Nephron progenitor cell (in vitro differentiated cells): ENCODE measurements around the gene AXIN2.

Source experiments
- DNase-seq: peaks from one replicate; pipeline ENCODE4 v3.0.0; 2021
- H3K27ac Mint-ChIP-seq: 2 replicates; pipeline ENCODE4 v1.8.0; 2021; ENCODE audit warnings: mild to moderate bottlenecking, moderate library complexity, mixed read lengths
- H3K27me3 Mint-ChIP-seq: 2 replicates; pipeline ENCODE4 v1.8.0; 2021; ENCODE audit warnings: mild to moderate bottlenecking, low read depth, mixed read lengths; ENCODE audit not compliant: poor library complexity
- H3K36me3 Mint-ChIP-seq: 2 replicates; pipeline ENCODE4 v1.8.0; 2021; ENCODE audit warnings: low read depth, mixed read lengths
- H3K4me1 Mint-ChIP-seq: 2 replicates; pipeline ENCODE4 v1.8.0; 2021; ENCODE audit warnings: mixed read lengths
- H3K4me3 Mint-ChIP-seq: 2 replicates; pipeline ENCODE4 v1.8.0; 2021; ENCODE audit warnings: mild to moderate bottlenecking, moderate library complexity, mixed read lengths
- H3K9me3 Mint-ChIP-seq: 2 replicates; pipeline ENCODE4 v1.8.0; 2021; ENCODE audit warnings: mild to moderate bottlenecking, moderate library complexity, mixed read lengths
- CTCF ChIP-seq: fragments of 200-600 bp; sonication (generic); IDR thresholded peaks from 2 replicates; pipeline ENCODE4 v1.5.0; 2021; ENCODE audit warnings: antibody characterized with exemption

AXIN2 gene

DNA sequence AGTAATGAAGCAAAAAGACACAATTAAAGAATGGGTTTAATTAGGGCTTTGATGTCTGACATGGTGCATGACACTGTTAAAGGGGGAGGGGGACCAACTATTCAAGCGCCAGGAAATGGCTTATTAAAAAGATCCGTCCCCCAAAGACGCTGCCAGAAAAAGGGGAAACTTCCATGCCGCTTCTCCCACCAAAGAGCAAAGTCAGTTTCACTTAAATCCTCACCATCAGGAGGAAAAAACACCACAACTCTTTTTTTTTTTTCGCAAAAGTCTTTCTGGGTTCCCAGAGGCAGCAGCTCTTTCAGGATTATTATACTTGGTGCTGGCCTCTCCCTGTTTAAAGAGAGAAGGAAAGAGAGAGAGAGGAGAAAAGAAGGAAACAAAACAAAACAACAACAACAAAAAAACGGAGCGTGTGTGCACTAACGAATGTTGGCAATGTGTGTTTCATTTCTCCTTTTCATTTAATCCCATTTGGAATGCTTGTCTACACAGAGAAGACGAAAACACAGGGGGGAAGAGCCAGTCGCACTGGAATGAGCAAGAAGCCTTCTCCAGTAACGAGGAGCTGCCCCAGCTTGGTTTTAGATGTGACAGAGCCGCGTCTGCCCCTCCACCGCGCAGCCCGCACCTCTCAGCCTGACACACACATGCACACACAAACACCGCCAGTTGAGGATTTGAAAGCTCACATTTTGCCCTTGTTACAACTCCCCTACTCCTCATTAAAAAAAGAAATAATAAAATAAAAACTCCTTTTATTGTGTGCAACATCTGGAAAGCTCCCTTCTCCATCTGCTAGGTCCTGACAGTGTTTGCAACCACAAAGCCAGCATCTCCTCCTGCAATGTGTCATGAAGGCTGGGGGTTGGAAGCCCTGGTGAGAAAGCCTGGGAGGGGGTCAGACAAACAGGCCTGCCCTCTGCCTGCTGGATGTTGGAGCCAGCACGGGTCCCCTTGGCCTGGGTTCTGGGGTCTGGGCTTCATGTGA is 32.7 kb upstream of the AXIN2 start:
- Mint-ChIP-seq H3K27me3 (peaks cover 4% of the 10 kb centered on the region), H3K36me3 (no peaks in the 10 kb centered on the region), H3K4me1 (peaks cover 50% of the 10 kb centered on the region), H3K27ac (peak overlapping the region; percentile 33), H3K9me3 (no peaks in the 10 kb centered on the region), H3K4me3 (peak overlapping the region; percentile 74)
- DNase-seq = peak; percentile 30
- TF ChIP-seq CTCF = no peak

DNA sequence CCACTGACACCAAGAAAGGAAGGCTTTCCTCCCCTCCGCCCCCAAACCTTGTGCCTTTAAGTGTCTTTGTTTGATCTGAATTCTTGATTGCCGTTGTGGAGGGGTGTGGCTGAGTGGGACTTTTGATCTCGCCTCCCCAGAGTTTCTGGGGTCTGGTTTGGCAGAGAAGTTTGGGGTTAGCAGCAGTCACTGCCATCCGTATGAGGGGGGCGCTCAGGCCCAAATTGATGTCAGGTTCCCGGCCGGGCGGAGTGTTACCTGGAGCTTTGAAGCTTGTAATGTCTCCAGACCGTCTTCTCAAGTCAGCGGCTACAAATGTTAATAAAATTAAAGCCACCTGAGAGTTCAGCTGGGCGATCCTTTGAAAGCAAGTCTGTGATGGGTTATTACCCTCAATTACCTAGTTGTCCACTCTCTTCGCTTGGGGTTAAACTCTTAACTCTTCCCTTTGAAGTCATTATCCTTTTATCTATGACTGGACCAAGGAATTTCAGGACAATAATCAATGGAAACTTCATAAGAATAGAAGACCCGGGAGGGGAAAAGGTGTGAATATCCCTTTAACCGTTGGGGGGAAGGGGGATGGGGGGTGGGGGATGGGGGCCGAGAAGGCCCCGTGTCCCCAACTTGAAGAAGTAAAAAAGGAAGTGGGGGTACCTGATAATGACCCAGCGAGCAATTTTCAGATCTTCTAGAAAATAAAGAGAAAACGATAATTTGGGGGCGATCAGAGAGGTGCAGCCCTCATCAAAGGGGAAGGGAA is 31.8 kb upstream of the AXIN2 start:
- Mint-ChIP-seq H3K4me1 (peaks cover 50% of the 10 kb centered on the region), H3K9me3 (no peaks in the 10 kb centered on the region), H3K36me3 (no peaks in the 10 kb centered on the region), H3K27ac (no peak overlapping the region), H3K4me3 (peak overlapping the region; percentile 74), H3K27me3 (peaks cover 4% of the 10 kb centered on the region)
- DNase-seq = no peak
- no peak for TF ChIP-seq CTCF

- Mint-ChIP-seq H3K4me1 (peaks cover 59% of the 10 kb centered on the region), H3K27me3 (peaks cover 4% of the 10 kb centered on the region), H3K4me3 (peak overlapping the region; percentile 44), H3K9me3 (no peaks in the 10 kb centered on the region), H3K36me3 (no peaks in the 10 kb centered on the region), H3K27ac (no peak overlapping the region)
- TF ChIP-seq CTCF = no peak
- no peak for DNase-seq
Measured at GRCh38 chr17:65592125-65592965, 30.9 kb upstream of the AXIN2 start.

DNA sequence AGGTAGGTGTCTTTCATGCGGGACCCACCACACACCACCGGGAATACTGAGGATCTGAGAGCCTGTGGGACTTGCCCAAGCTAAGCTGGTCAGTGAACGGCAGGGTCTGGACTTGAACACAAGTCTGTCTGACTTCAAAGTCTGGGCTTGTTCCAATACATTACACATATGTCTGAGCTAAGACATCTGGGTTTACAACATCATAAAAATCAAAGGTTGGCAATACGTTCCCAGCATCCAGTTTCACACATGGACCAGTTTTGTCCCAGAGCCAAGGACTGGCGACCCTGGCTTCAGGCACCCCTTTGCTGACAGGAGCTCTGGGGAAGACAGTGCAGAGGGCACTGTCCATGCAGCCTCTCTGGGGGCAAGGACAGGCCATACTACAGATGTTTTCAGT is 27.9 kb upstream of the AXIN2 start:
- H3K27me3 Mint-ChIP-seq = peaks cover 8% of the 10 kb centered on the region
- no peaks in the 10 kb centered on the region for H3K36me3 Mint-ChIP-seq
- no peak overlapping the region for H3K4me3 Mint-ChIP-seq
- TF ChIP-seq CTCF = no peak
- H3K9me3 Mint-ChIP-seq = no peaks in the 10 kb centered on the region
- peaks cover 55% of the 10 kb centered on the region for H3K4me1 Mint-ChIP-seq
- no peak for DNase-seq
- H3K27ac Mint-ChIP-seq = no peak overlapping the region

DNA sequence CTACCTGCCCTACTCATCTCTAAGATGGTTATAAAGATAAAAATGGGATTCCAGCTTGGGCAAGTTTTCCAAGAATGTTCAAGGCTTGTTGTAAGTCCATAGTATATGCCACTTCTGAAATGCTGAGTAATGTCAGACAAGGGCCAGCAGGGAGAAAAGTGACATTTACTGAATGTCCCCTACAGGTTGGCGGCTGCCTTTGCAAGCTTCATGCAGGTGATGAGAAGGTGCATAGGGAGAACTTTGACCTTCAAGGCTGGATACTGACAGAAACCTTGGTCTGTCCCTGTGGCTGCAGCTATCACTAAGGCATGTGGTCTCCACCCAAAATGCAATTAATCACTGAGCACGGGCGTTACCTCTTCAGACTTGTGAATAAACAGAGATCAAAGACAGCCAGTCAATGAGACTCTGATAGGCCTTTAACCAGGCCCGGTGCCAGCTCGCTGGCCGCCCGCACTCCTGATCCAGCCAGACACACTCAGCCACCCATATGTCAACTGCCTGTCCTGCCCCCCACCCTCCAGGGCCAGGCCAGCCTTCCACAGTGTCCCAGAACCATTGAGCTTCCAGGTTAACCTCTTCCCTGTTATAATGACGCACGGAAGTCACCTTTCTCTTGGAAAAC is 26.8 kb upstream of the AXIN2 start:
- Mint-ChIP-seq H3K27me3 (peaks cover 8% of the 10 kb centered on the region), H3K4me1 (peaks cover 45% of the 10 kb centered on the region), H3K9me3 (no peaks in the 10 kb centered on the region), H3K36me3 (no peaks in the 10 kb centered on the region), H3K27ac (no peak overlapping the region), H3K4me3 (no peak overlapping the region)
- DNase-seq = no peak
- no peak for TF ChIP-seq CTCF
